GM12873 (cell line): Measurements from ENCODE around the gene ACKR1.

Experiments used
- TF ChIP-seq, protein P1 (sequence below): IDR thresholded peaks from 2 replicates; pipeline ENCODE4 v1.5.1; 2012; ENCODE audit warnings: low read depth, mild to moderate bottlenecking, moderate library complexity, low read length, control low read depth; ENCODE audit not compliant: insufficient read depth; ENCODE audit errors: missing control alignments

ACKR1 gene

GRCh38 chr1:159228554-159228953 lies 23.9 kb downstream of the ACKR1 start:
- TF ChIP-seq, protein P1, sequence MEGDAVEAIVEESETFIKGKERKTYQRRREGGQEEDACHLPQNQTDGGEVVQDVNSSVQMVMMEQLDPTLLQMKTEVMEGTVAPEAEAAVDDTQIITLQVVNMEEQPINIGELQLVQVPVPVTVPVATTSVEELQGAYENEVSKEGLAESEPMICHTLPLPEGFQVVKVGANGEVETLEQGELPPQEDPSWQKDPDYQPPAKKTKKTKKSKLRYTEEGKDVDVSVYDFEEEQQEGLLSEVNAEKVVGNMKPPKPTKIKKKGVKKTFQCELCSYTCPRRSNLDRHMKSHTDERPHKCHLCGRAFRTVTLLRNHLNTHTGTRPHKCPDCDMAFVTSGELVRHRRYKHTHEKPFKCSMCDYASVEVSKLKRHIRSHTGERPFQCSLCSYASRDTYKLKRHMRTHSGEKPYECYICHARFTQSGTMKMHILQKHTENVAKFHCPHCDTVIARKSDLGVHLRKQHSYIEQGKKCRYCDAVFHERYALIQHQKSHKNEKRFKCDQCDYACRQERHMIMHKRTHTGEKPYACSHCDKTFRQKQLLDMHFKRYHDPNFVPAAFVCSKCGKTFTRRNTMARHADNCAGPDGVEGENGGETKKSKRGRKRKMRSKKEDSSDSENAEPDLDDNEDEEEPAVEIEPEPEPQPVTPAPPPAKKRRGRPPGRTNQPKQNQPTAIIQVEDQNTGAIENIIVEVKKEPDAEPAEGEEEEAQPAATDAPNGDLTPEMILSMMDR = no peak

DNA sequence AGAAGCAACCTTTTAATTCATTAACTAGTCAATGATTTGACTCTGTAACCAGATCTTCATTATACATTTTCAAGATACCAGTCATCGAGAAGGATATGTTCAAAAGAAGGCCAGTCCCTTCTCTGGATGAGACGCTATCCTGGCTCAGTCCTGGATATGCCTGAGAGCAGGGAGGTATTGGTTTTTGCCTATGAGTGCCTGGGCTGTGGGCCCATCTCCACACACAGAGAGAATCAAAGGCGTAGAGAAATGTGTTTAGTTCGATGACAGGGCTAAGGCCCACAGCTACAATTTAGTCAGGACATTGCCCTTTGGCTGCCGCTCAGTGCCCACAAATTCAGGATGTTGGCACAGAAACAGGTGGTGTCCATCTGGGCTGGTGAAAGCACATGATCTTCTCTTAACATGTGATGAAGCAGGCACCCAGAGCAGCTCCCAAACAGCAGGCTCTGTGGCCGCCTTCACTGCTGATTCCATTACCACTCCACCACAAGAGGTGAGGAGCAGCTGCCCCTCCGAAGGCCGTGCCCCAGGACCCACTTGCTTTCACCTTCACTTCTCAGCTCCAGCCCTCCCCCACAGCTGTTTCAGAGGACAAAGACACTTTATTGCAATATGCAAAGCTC lies 24.7 kb downstream of the ACKR1 start:
- TF ChIP-seq, protein P1 = no peak

DNA sequence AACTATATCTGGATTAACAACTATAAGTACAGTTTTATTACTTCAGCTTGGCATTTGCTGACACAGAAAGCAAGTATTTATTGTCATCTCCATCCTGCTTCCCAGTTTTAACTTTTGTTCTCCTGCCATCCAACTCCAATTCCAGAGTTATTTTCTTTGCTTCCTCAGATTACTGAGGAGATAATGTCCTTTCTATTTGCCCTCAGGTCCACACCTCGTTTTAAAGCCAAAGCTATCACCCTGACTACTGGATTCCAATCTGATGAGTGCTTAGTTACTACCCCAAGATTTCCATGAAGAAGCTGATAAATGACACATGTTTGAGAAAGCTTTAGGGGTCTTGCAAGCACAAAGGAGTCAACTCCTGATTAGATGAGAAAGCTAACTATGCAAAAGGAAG lies 25.2 kb downstream of the ACKR1 start:
- TF ChIP-seq, protein P1 = no peak

GRCh38 chr1:159239551-159240220 lies 35.0 kb downstream of the ACKR1 start:
- TF ChIP-seq, protein P1 = no peak

GRCh38 chr1:159247266-159247665 lies 42.6 kb downstream of the ACKR1 start:
- TF ChIP-seq, protein P1 = no peak

GRCh38 chr1:159248311-159248710 lies 43.6 kb downstream of the ACKR1 start:
- TF ChIP-seq, protein P1 = no peak

GRCh38 chr1:159250638-159251216 lies 46.1 kb downstream of the ACKR1 start:
- TF ChIP-seq, protein P1 = peak; percentile 3
